ENCODE data around the gene SLC2A11. TPM values are rescaled to one million over a fixed set of nuclear protein-coding genes. Genes with fewer than 3 reads are reported as not detected.

Gene SLC2A11
- total RNA-seq, 4 donors from 2014 or later = 6.9 to 28.9 (median 13.4) TPM

DNA sequence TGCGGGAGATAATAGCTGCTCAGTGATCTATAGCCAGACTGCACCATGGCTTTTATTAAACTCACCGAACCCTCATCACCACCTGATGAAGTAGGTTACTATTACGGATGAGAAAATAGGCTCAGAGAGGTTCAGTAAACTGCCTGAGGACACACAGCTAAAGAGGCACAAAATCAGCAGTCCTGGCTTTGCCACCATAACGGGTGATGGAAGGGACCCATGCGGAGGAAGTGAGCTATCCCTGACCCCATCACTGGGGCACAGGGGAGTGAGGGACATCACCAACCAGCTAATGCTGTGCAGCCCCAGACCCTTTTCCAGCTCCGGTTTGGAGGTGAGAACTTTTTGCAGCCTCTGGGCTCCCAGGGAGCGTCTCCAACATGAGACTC, 11.6 kb upstream of the SLC2A11 start:
- H3K27ac ChIP-seq = peak overlapping the region in 1 of 4 donors; percentile 17
- H3K36me3 ChIP-seq = no peaks in the 10 kb centered on the region
- no peaks in the 10 kb centered on the region for H3K27me3 ChIP-seq
- no peak overlapping the region for H3K4me3 ChIP-seq
- TF ChIP-seq CTCF (IDR thresholded peaks at IDR 0.05) (no peak), EP300 (IDR thresholded peaks at IDR 0.05) (no peak), POLR2A (IDR thresholded peaks at IDR 0.05) (no peak)
- peaks cover 0 to 56% (median 10%) of the 10 kb centered on the region in 4 donors for H3K4me1 ChIP-seq
- H3K9me3 ChIP-seq = no peaks in the 10 kb centered on the region
- WGBS, 2 donors = 79 to 88% methylated on average over 7 of the region's 7 CpGs
- no peak for DNase-seq (ENCODE audit: low spot score in 2 of 2)

DNA sequence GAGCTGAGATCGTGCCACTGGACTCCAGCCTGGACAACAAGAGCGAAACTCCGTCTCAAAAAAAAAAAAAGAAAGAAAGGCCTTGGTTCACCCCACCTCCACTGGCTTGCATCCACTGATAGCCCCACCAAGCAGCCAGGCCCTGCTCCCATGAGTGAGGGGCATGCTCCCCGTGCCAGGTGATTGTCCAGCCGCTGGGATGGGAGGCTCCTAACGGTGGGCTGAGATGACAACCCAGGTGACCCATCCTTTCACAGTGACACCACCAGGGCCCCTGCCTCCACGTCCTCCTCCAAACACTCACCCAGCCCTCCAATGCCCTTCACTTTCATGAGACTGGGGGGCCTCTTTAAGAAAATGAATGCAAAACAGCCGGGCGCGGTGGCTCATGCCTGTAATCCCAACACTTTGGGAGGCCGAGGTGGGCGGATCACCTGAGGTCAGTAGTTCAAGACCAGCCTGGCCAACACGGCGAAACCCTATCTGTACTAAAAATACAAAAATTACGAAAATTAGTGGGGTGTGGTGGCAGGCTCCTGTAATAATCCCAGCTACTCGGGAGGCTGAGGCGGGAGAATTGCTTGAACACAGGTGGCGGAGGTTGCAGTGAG, 10.3 kb upstream of the SLC2A11 start:
- Histone ChIP-seq H3K4me1 (peaks cover 0 to 56% (median 10%) of the 10 kb centered on the region in 4 donors), H3K36me3 (no peaks in the 10 kb centered on the region), H3K9me3 (no peaks in the 10 kb centered on the region), H3K4me3 (no peak overlapping the region), H3K27me3 (no peaks in the 10 kb centered on the region), H3K27ac (no peak overlapping the region)
- DNase-seq (ENCODE audit: low spot score in 2 of 2) = no peak
- 85 to 87% methylated on average over 17 to 18 of the region's 18 CpGs for WGBS, 2 donors
- TF ChIP-seq EP300 (IDR thresholded peaks at IDR 0.05) = no peak
- no peak for TF ChIP-seq POLR2A (IDR thresholded peaks at IDR 0.05)
- no peak for TF ChIP-seq CTCF (IDR thresholded peaks at IDR 0.05)

GRCh38 chr22:23847991-23848864, 9.4 kb upstream of the SLC2A11 start:
- TF ChIP-seq CTCF (IDR thresholded peaks at IDR 0.05) (no peak), POLR2A (IDR thresholded peaks at IDR 0.05) (no peak), EP300 (IDR thresholded peaks at IDR 0.05) (no peak)
- no peak overlapping the region for H3K4me3 ChIP-seq
- H3K27me3 ChIP-seq = no peaks in the 10 kb centered on the region
- H3K4me1 ChIP-seq = peaks cover 0 to 56% (median 10%) of the 10 kb centered on the region in 4 donors
- H3K9me3 ChIP-seq = no peaks in the 10 kb centered on the region
- WGBS, 2 donors = 74 to 80% methylated on average over 24 of the region's 24 CpGs
- no peak for DNase-seq (ENCODE audit: low spot score in 2 of 2)
- no peak overlapping the region for H3K27ac ChIP-seq
- H3K36me3 ChIP-seq = no peaks in the 10 kb centered on the region

DNA sequence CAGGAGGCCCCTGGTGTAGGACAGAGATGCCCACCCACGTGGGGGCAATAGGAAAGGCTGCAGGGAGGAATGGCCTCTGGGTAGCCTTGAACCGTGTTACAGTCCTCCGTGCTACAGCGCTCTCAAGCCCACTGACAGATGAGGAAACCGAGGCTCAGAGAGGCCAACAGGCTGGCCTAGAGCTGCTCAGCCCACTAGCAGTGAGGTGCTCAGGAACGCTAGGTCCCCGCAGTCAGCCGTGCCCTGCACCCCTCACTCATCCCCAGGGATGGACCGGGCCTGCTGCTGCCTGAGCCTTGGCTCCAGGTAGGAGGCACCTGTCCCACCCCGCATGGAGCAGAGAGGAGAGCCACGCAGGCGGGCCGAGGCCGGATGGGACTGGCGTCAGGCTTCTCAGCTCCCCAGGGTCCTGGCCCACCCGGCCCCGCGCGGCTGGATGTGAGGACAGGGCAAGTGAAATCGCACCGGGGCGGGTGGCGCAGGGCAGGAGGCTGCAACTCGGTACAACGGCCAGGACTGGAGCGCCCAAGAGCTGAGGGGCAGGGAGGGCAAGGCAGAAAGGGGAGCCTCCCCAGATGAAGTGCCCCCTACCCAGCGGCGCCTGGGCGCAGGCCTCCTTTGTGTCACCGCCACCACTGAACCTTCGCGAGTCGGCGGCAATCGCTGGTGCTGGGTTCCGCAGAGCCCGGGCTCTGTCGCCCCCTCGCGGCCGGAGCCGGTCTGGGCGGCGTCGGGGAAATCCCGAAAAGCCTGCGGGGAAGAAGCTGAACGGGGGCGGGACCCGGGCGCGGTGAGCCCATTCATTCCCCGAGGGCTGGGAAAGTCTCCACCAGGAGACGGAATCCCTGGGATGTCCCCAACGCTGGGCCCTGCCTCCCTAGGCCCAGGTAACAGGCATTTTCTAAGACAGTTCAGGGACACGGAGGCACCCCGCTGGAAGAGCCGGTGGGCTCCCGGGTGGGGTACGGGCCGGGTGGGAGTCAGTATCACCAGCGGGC, 8.4 kb upstream of the SLC2A11 start:
- Histone ChIP-seq H3K9me3 (no peaks in the 10 kb centered on the region), H3K4me1 (peaks cover 0 to 52% (median 10%) of the 10 kb centered on the region in 4 donors), H3K36me3 (no peaks in the 10 kb centered on the region), H3K27me3 (no peaks in the 10 kb centered on the region), H3K4me3 (peak overlapping the region in 1 of 4 donors; percentile 8), H3K27ac (no peak overlapping the region)
- DNase-seq (ENCODE audit: low spot score in 2 of 2) = peak; percentile 73 to 75
- TF ChIP-seq EP300 (IDR thresholded peaks at IDR 0.05) (peak; percentile 16 to 33), POLR2A (IDR thresholded peaks at IDR 0.05) (no peak), CTCF (IDR thresholded peaks at IDR 0.05) (peak; percentile 96 to 99 (median 98))
- 25 to 47% methylated on average over 29 to 59 of the region's 62 CpGs for WGBS, 2 donors
